HG02852 (cell line): ENCODE results near the gene RSU1.

Experiments
- ATAC-seq: cut with Tn5 transposase; IDR thresholded peaks from one replicate; pipeline ENCODE4 v1.9.1; 2021; ENCODE audit warnings: mild to moderate bottlenecking, moderate library complexity; ENCODE audit not compliant: unreplicated experiment

Gene RSU1

DNA sequence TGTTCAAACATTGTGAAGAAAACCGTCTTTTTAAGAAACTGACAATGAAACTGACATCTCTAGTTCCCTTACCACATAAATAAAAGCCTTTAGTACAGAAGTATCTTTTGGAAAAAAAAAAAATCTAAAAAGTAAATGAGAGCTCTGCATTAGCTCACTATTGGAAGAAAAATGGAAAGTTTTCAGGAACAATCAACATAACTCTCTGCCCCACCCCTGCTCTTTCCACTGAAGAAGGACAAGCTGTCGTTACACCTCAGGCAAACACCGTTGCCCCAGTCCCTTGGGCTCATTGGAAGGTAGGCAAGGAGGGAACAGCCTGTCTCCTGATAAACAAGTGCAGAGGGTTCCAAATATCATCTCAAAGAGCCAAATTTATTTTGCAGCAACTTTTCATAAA, 273.1 kb downstream of the RSU1 start:
- no peak for ATAC-seq
